ENCODE data around the gene EHD4.

The EHD4 gene

GRCh38 chr15:41979493-41980266, 7.3 kb upstream of the EHD4 start:
- no peak for DNase-seq

GRCh38 chr15:41978534-41978933, 6.2 kb upstream of the EHD4 start:
- DNase-seq = no peak

GRCh38 chr15:41977757-41978383, 5.5 kb upstream of the EHD4 start:
- DNase-seq = no peak

GRCh38 chr15:41975669-41976068, 3.3 kb upstream of the EHD4 start:
- DNase-seq = no peak

GRCh38 chr15:41974041-41974440, 1.7 kb upstream of the EHD4 start:
- DNase-seq = no peak

- DNase-seq = no peak
These were observed 483 bp downstream of the EHD4 start for GRCh38 chr15:41971895-41972252.

GRCh38 chr15:41971089-41971894, 1.1 kb downstream of the EHD4 start:
- DNase-seq = peak; percentile 29

GRCh38 chr15:41970456-41970855, 1.9 kb downstream of the EHD4 start:
- DNase-seq = no peak

GRCh38 chr15:41969851-41970431, 2.4 kb downstream of the EHD4 start:
- DNase-seq = no peak

- no peak for DNase-seq
These were observed 3.7 kb downstream of the EHD4 start for GRCh38 chr15:41968701-41969100.

- no peak for DNase-seq
These were observed 4.7 kb downstream of the EHD4 start for GRCh38 chr15:41967506-41968206.

GRCh38 chr15:41966920-41967465, 5.4 kb downstream of the EHD4 start:
- no peak for DNase-seq

GRCh38 chr15:41966414-41966812, 5.9 kb downstream of the EHD4 start:
- no peak for DNase-seq

GRCh38 chr15:41965441-41966413, 6.6 kb downstream of the EHD4 start:
- peak; percentile 12 for DNase-seq

- DNase-seq = no peak
These were observed 10.7 kb downstream of the EHD4 start for GRCh38 chr15:41961595-41962202.

GRCh38 chr15:41961001-41961518, 11.3 kb downstream of the EHD4 start:
- DNase-seq = no peak

- no peak for DNase-seq
These were observed 14.3 kb downstream of the EHD4 start for GRCh38 chr15:41958002-41958420.

- DNase-seq = no peak
These were observed 15.1 kb downstream of the EHD4 start for GRCh38 chr15:41957021-41957897.

- no peak for DNase-seq
These were observed 16.4 kb downstream of the EHD4 start for GRCh38 chr15:41955807-41956525.
